Activated CD4-positive, alpha-beta memory T cell treated with anti-CD3 and anti-CD28 coated beads, Interleukin-2, amount 10 ng/mL, durations not matched to agents 7 days and 5 days (primary cell): ENCODE results near the gene PRPH. TPM values are rescaled to one million over a fixed set of nuclear protein-coding genes. Genes with fewer than 3 reads are reported as not detected.

ENCODE experiments used
- CTCF ChIA-PET: fragments of 350-600 bp; sonication (Branson Sonifier 250); formaldehyde crosslinking; loops from one replicate; lab custom pipeline; 2021; ENCODE audit warnings: antibody characterized with exemption, inconsistent platforms; lab: Charles Lee
- POLR2A ChIA-PET: fragments of 350-600 bp; sonication (Branson Sonifier 250); formaldehyde crosslinking; loops from one replicate; lab custom pipeline; 2021; ENCODE audit warnings: antibody characterized with exemption; lab: Charles Lee
- DNase-seq: peaks from one replicate; pipeline ENCODE4 v3.0.0-alpha.2; 2020
- H3K27ac Mint-ChIP-seq: one replicate; pipeline ENCODE4 v1.8.0; 2021; ENCODE audit warnings: mild to moderate bottlenecking, mixed read lengths
- H3K27me3 Mint-ChIP-seq: one replicate; pipeline ENCODE4 v1.8.0; 2021; ENCODE audit warnings: mixed read lengths
- H3K36me3 Mint-ChIP-seq: one replicate; pipeline ENCODE4 v1.8.0; 2021; ENCODE audit warnings: low read depth, mixed read lengths
- H3K4me1 Mint-ChIP-seq: one replicate; pipeline ENCODE4 v1.8.0; 2021; ENCODE audit warnings: mixed read lengths
- H3K4me3 Mint-ChIP-seq: one replicate; pipeline ENCODE4 v1.8.0; 2021; ENCODE audit warnings: mild to moderate bottlenecking, mixed read lengths
- H3K9me3 Mint-ChIP-seq: one replicate; pipeline ENCODE4 v1.8.0; 2021; ENCODE audit warnings: mixed read lengths
- total RNA-seq, 2 experiments: library from RNA; stranded (reverse); gene quantifications; one replicate each; pipeline ENCODE4 v1.2.3, GENCODE V29; 2021

The PRPH gene
- total RNA-seq, 2 experiments from 2014 or later: 0.38 TPM; not detected in 1

DNA sequence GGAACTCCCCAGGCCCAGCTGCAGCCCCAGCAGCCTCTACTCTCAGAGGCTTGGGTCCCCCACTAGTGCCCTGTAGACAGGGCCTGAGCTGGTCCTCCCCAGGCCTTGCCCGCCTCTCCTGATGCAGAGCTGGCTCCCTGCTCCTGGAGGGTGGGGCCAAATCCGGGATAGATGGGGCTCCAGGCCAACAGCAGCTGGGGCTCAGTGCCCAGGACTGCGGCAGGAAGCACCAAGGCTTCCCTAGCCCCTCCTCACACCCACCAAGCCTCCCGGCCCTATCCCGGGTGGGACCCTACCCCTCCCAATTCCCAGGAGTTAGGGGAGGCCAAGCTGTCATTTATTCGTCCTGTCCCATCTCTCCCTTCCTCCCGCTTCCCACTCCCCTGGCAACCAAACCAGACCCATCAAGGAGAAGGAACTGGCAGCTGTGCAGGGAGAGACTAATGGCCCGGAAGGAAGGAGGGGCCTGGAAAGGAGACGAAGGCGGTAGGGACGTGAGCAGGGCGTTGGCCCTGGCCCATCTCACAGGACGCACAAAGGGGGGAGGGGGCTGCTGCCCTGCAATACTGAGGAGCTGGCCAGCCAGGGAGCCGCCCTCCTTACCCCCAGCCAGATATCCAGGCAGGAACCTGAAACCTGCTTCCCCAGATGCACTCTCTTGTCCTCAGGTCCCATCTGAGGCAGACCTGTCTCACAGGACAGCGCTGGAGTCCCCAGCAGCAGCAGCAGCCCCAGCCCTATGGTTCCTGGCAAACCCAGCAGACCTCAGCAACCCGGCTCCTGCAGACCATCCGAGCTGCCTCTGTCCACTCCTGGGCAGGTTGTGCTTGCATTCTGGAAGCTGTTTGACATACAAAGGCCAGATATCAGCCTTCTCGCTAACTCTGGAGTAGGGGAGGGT lies 1.6 kb upstream of the PRPH start:
- no peak for DNase-seq
- Mint-ChIP-seq H3K27me3 (peaks cover 55% of the 10 kb centered on the region), H3K4me3 (no peak overlapping the region), H3K27ac (no peak overlapping the region), H3K36me3 (no peaks in the 10 kb centered on the region), H3K9me3 (no peaks in the 10 kb centered on the region), H3K4me1 (peaks cover 31% of the 10 kb centered on the region)
- CTCF ChIA-PET: interaction anchor here (0.6 to 14.1 kb wide), 9 partner anchors 9 to 65 kb away, joined by 3 to 161 read pairs (median 6); partner anchors contain the start of genes C1QL4 and DNAJC22
- POLR2A ChIA-PET: interaction anchor here (0.7 to 4.0 kb wide), 7 partner anchors 27 to 207 kb away, joined by 3 to 17 read pairs (median 7); partner anchors contain the start of genes C1QL4, DNAJC22, TROAP and TUBA1B

DNA sequence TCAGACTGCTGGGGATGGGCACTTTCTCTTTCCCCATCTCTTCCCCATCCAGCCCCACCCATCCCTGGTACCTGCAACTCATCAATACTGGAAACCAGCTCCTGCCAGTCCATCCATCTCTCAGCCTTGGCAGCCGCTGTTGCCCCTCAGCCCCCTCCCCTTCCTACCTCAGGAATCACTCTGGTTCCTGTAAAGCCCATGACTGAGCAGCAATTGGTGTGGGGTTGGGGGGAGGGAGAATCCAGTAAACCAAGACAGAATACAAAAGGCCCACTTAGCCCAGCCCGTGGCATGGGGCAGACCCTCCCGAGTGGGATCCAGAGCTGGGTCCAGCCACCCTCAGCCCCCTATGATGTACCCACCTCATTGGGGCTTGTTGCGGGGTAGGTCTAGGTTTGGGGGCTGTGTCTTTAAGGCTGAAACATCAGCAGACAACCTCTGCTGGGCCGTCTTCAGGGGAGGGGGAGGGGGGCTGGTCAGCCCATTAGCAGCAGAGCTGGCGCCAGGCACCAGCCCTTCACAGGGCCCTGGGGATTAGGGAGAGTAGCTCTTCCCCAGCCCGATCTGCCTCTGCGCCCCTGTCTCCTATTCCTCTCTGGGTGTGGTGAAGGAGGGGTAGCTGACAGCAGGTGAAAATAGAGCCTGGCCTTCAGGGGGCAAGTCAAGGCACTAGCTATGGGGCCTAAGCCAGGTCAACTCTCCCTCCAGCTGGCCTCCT lies 702 bp upstream of the PRPH start:
- no peak for DNase-seq
- peaks cover 31% of the 10 kb centered on the region for H3K4me1 Mint-ChIP-seq
- H3K27ac Mint-ChIP-seq: no peak overlapping the region
- no peaks in the 10 kb centered on the region for H3K36me3 Mint-ChIP-seq
- no peaks in the 10 kb centered on the region for H3K9me3 Mint-ChIP-seq
- H3K4me3 Mint-ChIP-seq: no peak overlapping the region
- CTCF ChIA-PET: interaction anchor here (0.7 to 14.1 kb wide), 11 partner anchors 25 to 441 kb away, joined by 3 to 161 read pairs (median 6); partner anchors contain the start of genes C1QL4, DNAJC22 and TROAP
- POLR2A ChIA-PET: interaction anchor here (0.7 to 4.0 kb wide), 13 partner anchors 10 to 208 kb away, joined by 3 to 21 read pairs (median 6); partner anchors contain the start of genes C1QL4, DNAJC22, TROAP and TUBA1B
- peaks cover 54% of the 10 kb centered on the region for H3K27me3 Mint-ChIP-seq

DNA sequence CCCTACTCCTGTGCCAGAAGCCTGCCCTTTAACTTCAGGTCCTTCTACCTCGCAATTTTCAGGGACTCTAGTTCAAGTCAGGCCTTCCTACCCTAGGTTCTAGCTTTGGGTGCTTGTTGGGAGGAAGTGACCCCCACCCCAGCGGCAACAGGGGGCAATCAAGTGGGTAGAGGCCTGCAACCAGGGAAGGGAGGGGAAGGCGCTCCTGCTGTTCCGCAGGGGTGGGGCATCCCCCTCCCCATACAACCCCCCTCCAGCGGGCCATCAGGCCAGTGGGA lies 204 bp upstream of the PRPH start:
- Mint-ChIP-seq H3K27me3 (peaks cover 54% of the 10 kb centered on the region), H3K4me1 (peaks cover 31% of the 10 kb centered on the region), H3K4me3 (no peak overlapping the region), H3K36me3 (no peaks in the 10 kb centered on the region), H3K27ac (no peak overlapping the region), H3K9me3 (no peaks in the 10 kb centered on the region)
- no peak for DNase-seq
- POLR2A ChIA-PET: interaction anchor here (0.7 to 4.0 kb wide), 12 partner anchors 9 to 164 kb away, joined by 3 to 21 read pairs (median 6); partner anchors contain the start of genes C1QL4, DNAJC22, TROAP and TUBA1B
- CTCF ChIA-PET: interaction anchor here (0.7 to 14.1 kb wide), 15 partner anchors 20 to 442 kb away, joined by 3 to 161 read pairs (median 5); partner anchors contain the start of genes C1QL4, DNAJC22 and TROAP

DNA sequence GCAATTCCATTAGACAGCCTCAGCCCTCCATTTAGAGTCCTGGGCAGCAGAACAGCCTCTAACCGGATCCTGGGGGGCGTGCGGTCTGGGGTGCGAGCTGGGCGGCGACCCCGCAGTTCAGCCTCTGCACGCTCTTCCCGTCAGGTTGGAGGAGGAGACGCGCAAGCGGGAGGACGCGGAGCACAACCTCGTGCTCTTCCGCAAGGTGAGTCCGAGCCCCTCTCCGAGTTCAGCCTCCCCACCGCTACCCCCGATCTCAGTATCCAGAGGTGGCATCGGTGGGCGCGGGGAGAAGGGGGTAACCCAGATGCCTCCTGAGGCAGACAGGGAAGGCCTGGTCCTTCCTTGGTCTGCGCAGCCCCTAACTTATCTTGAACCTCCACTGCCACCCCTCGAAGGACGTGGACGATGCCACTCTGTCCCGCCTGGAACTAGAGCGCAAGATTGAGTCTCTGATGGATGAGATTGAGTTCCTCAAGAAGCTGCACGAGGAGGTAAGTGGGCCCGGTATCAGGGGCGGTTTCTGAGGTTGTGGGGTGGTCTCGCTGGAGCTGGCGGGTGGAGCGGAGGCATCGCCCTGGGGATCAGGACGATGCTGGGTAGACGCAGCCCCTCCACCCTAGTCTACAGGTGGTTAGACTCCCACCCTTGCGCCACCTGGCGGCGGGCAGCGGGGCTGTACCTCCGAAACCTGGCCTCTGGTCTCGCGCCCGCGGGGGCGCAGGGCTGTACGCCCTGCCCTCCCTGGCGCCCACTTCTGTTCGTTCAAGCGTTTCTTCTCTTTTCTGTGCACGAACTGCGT lies 1.3 kb downstream of the PRPH start:
- CTCF ChIA-PET: interaction anchor here (1.1 to 14.1 kb wide), 19 partner anchors 7 to 231 kb away, joined by 3 to 161 read pairs (median 6); partner anchors contain the start of genes C1QL4, DNAJC22 and TROAP
- POLR2A ChIA-PET: interaction anchor here (1.2 to 4.0 kb wide), 6 partner anchors 26 to 70 kb away, joined by 3 to 21 read pairs (median 11); partner anchors contain the start of genes C1QL4, TROAP and TUBA1C
- no peak overlapping the region for H3K27ac Mint-ChIP-seq
- peaks cover 34% of the 10 kb centered on the region for H3K4me1 Mint-ChIP-seq
- DNase-seq: peak; percentile 68
- H3K9me3 Mint-ChIP-seq: no peaks in the 10 kb centered on the region
- peak overlapping the region; percentile 62 for H3K4me3 Mint-ChIP-seq
- H3K27me3 Mint-ChIP-seq: peaks cover 53% of the 10 kb centered on the region
- H3K36me3 Mint-ChIP-seq: no peaks in the 10 kb centered on the region

DNA sequence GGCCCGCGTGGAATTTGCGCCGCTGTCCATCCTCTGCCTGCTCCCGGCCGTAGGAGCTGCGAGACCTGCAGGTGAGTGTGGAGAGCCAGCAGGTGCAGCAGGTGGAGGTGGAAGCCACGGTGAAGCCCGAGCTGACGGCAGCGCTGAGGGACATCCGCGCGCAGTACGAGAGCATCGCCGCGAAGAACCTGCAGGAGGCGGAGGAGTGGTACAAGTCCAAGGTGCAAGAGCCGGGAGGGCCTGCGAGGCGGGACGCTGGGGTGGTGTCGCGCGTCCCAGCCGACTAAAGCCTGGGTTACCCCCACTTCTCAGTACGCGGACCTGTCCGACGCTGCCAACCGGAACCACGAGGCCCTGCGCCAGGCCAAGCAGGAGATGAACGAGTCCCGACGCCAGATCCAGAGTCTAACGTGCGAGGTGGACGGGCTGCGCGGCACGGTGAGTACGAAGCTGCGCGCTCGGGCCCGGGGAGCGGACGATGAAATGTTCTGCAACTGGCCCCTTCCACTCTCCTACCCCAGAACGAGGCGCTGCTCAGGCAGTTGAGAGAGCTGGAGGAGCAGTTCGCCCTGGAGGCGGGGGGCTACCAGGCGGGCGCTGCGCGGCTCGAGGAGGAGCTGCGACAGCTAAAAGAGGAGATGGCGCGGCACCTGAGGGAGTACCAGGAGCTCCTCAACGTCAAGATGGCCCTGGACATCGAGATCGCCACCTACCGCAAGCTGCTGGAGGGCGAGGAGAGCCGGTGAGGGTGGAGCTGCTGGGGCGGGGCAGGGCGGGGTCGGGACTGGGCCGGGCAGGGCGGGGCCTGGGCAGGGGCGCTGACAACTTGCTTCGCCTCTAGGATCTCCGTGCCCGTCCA lies 2.1 kb downstream of the PRPH start:
- H3K36me3 Mint-ChIP-seq: no peaks in the 10 kb centered on the region
- peak; percentile 60 for DNase-seq
- no peak overlapping the region for H3K27ac Mint-ChIP-seq
- ChIA-PET CTCF (interaction anchor here (0.7 to 14.1 kb wide), 20 partner anchors 8 to 230 kb away, joined by 3 to 161 read pairs (median 6); partner anchors contain the start of genes C1QL4, DNAJC22 and TROAP), POLR2A (interaction anchor here (0.8 to 3.6 kb wide), 5 partner anchors 22 to 70 kb away, joined by 3 to 21 read pairs (median 9); partner anchors contain the start of genes TROAP and TUBA1C)
- no peaks in the 10 kb centered on the region for H3K9me3 Mint-ChIP-seq
- peaks cover 52% of the 10 kb centered on the region for H3K27me3 Mint-ChIP-seq
- H3K4me1 Mint-ChIP-seq: peaks cover 40% of the 10 kb centered on the region
- H3K4me3 Mint-ChIP-seq: peak overlapping the region; percentile 62

DNA sequence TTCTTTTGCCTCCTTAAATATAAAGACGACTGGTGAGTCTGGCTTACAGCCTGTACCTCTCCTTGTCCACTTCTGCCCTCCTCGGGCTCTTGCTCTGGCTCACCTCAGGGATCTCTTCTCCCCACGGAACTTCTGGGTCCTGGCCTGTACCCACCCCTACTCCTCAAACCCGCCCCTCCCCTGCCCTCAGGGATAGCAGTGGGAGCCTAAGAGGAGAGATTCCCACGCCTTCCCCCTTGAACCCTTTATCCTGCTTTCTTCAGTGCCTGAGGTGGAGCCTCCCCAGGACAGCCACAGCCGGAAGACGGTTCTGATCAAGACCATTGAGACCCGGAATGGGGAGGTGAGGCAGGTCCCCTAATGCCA lies 2.7 kb downstream of the PRPH start:
- no peak for DNase-seq
- Mint-ChIP-seq H3K4me1 (peaks cover 40% of the 10 kb centered on the region), H3K27me3 (peaks cover 52% of the 10 kb centered on the region), H3K4me3 (peak overlapping the region; percentile 44), H3K36me3 (no peaks in the 10 kb centered on the region), H3K27ac (no peak overlapping the region), H3K9me3 (no peaks in the 10 kb centered on the region)
- POLR2A ChIA-PET: interaction anchor here (0.8 to 3.6 kb wide), 5 partner anchors 23 to 69 kb away, joined by 3 to 21 read pairs (median 9); partner anchors contain the start of genes TROAP and TUBA1C
- CTCF ChIA-PET: interaction anchor here (0.7 to 14.1 kb wide), 16 partner anchors 8 to 230 kb away, joined by 3 to 161 read pairs (median 6); partner anchors contain the start of genes C1QL4, DNAJC22 and TROAP

DNA sequence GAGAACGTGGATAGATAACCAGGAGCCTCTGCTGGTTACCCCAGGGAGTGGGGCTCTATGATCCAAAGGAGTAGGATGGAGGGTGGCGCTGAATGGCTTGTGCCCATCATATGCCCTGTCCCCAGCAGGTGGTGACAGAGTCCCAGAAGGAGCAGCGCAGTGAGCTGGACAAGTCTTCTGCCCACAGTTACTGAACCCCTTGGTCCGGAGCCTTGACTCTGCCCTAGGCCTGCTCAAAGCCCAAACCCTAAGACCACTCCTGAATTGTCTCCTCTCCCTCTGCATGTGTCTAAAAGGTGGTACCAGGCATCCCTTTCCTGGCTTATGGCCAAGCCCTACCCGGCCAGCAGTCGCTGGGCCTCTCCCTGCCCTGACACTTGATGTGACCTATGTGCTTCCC lies 3.2 kb downstream of the PRPH start:
- Mint-ChIP-seq H3K9me3 (no peaks in the 10 kb centered on the region), H3K36me3 (no peaks in the 10 kb centered on the region), H3K27ac (no peak overlapping the region), H3K4me1 (peaks cover 40% of the 10 kb centered on the region), H3K4me3 (peak overlapping the region; percentile 44), H3K27me3 (peaks cover 54% of the 10 kb centered on the region)
- ChIA-PET CTCF (interaction anchor here (2.9 to 4.1 kb wide), 2 partner anchors 25 to 39 kb away, joined by 15 to 36 read pairs; partner anchors contain the start of genes C1QL4 and TROAP), POLR2A (interaction anchor here (1.1 to 1.2 kb wide), 2 partner anchors 24 to 69 kb away, joined by 3 to 4 read pairs; partner anchors contain the start of gene TROAP)
- DNase-seq: no peak

DNA sequence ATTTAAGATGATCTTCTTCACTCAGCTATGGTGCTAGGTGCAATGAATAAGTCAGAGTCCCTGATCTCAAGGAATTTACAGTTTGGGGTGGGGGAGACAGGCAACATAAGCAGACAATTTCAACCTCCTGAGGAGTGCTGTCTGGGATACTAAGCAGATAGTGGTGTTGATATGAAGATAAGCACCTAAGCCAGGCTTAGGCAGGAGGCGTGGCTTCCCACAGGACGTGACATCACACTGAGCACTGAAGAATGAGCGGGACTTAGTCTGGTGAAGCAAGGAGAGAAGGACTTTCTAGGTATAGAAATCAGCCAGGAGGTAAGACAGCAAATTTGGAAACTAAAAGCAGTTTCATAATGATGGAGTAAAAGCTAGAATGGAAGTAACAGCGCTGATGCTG lies 6.8 kb downstream of the PRPH start:
- peak overlapping the region; percentile 18 for H3K4me3 Mint-ChIP-seq
- POLR2A ChIA-PET: interaction anchor here (2.8 kb wide), 1 partner anchor 21 kb away, joined by 10 read pairs; the partner anchor contains the start of gene TROAP

DNA sequence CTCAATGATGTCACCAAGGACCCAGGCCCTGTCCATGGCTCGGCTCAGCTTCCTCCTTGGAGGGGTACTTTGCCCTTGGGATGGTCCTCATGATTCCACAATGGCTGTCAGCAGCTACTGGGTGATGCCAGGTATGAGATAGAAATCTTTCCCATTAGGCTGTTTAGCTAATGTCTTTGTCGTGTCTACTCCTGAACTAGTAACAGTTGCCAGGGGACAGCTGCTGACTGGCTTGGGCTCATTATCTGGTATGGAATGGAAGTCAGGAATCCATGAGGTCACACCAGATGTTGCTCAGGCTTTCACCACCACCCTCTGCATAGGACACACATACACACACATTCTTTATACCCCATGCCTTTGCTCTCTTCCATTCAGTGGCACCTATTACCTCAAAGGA lies 9.2 kb downstream of the PRPH start:
- ChIA-PET CTCF (interaction anchor here (1.0 to 1.2 kb wide), 3 partner anchors 16 to 55 kb away, joined by 3 to 5 read pairs (median 3); no protein-coding TSS in a partner anchor), POLR2A (interaction anchor here (1.0 to 2.8 kb wide), 3 partner anchors 9 to 45 kb away, joined by 3 to 10 read pairs (median 5); partner anchors contain the start of genes PRPH and TROAP)
- no peaks in the 10 kb centered on the region for H3K9me3 Mint-ChIP-seq
- DNase-seq: no peak
- H3K27ac Mint-ChIP-seq: no peak overlapping the region
- peaks cover 9% of the 10 kb centered on the region for H3K4me1 Mint-ChIP-seq
- H3K27me3 Mint-ChIP-seq: peaks cover 25% of the 10 kb centered on the region
- no peak overlapping the region for H3K4me3 Mint-ChIP-seq
- no peaks in the 10 kb centered on the region for H3K36me3 Mint-ChIP-seq

More for the DNA sequence above, 6.8 kb downstream of the PRPH start:
- peaks cover 29% of the 10 kb centered on the region for H3K4me1 Mint-ChIP-seq
- DNase-seq: peak; percentile 64
- H3K27ac Mint-ChIP-seq: peak overlapping the region; percentile 22
- no peaks in the 10 kb centered on the region for H3K9me3 Mint-ChIP-seq
- H3K36me3 Mint-ChIP-seq: no peaks in the 10 kb centered on the region
- H3K27me3 Mint-ChIP-seq: peaks cover 36% of the 10 kb centered on the region
- CTCF ChIA-PET: interaction anchor here (0.7 to 2.1 kb wide), 4 partner anchors 9 to 215 kb away, joined by 3 to 10 read pairs (median 4); partner anchors contain the start of genes C1QL4 and DNAJC22

DNA sequence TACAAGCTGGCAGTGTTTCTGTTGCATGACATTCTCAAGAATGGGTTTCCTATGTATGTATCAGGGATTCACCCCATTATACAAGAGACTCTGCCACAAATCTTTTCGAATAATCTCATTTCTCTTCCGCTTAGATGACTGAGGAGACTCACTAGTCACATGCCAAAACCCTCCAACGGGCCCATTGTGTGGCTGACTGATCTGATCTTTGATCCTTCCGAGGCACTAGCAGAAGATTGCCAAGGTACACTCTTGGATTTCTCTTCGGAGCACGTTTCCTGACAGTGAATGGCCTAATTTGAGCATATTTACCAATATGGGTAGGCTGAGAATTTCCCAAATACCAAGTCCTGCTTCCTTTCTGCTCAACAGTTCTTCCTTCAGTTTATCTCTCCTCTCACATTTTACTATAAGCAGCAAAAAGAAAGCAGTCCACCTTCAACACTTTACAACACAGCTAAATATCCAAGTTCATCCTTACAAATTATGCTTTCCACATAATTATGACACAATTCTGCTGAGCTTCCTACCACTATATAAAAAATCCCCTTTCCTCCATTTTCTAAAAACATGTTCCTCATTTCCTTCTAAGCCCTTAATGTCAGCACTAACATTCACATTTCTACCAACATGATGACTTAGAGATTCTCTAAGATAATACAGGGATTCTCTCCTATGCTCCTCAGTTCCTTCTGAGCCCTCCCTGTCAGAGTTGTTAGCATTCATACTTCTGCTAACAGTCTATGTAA lies 11.0 kb downstream of the PRPH start:
- Mint-ChIP-seq H3K4me1 (peaks cover 9% of the 10 kb centered on the region), H3K27ac (no peak overlapping the region), H3K27me3 (peaks cover 34% of the 10 kb centered on the region), H3K36me3 (no peaks in the 10 kb centered on the region), H3K4me3 (no peak overlapping the region), H3K9me3 (no peaks in the 10 kb centered on the region)
- no peak for DNase-seq
- ChIA-PET CTCF (interaction anchor here (0.6 to 1.3 kb wide), 3 partner anchors 9 to 36 kb away, joined by 3 to 4 read pairs (median 3); no protein-coding TSS in a partner anchor), POLR2A (no interaction called here)
